ENCODE results near the gene FREM1.

- TF ChIP-seq POLR2A (IDR thresholded peaks at IDR 0.05) (no peak), CTCF (IDR thresholded peaks at IDR 0.05) (no peak), POLR2AphosphoS5 (IDR thresholded peaks at IDR 0.05) (no peak)
Measured at GRCh38 chr9:14913366-14913765, 3.1 kb upstream of the FREM1 start.
